Activated naive CD4-positive, alpha-beta T cell treated with Interleukin-2 at 50 U/mL for 16 hours (primary cell): ENCODE measurements around the gene ZSWIM3.

Source experiments
- DNase-seq: peaks from one replicate; pipeline ENCODE4 v3.0.0-alpha.2; 2020

ZSWIM3 gene

GRCh38 chr20:45910670-45911485 lies 53.5 kb downstream of the ZSWIM3 start:
- DNase-seq, result peak; percentile 94

DNA sequence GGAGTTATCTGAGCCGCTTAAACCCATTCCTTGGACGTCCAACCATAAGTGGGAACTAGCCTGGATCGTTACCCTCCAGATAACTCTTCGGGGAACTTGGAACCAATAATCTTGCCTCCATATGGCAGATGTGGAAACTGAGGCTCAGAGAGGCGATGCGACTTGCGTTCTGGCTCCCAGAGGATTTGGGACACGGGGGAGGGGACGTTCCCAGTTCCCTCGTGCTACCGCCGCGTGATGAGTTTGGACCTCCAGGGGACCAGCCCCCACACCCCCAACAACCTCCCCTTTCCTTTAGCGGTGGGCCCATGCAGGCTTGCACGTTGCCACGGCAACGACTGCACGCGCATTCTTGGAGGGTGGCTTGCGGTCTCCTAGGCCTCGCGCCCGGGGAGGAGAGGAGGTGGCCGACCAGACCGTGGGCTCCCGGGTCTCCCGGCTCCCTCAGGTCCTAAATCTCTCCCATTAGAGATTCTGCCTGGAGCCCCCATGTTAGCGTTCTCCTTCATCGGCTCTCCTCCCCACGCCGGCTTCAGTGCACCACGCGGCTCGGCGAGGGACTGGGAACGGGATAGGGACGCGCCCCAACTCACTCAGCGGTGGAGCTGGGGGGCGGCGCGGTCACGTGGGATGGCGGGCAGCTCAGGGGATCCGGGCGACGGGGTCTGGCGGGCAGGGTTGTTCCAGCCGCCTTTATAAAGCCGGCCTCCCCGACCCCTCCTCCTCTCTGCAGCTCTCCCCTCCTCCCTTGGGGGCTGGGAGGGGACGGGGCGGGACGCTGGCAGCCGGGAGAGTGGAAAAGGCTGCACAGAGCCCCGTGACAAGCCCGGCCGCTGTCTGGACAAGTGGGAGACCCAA lies 54.3 kb downstream of the ZSWIM3 start, which contains the start of gene PLTP:
Gene PLTP (minus strand): TSS at position 670 of the 858 bp plus-strand sequence. CDS start 703 bp downstream, outside the sequence.
- peak; percentile 26 for DNase-seq

DNA sequence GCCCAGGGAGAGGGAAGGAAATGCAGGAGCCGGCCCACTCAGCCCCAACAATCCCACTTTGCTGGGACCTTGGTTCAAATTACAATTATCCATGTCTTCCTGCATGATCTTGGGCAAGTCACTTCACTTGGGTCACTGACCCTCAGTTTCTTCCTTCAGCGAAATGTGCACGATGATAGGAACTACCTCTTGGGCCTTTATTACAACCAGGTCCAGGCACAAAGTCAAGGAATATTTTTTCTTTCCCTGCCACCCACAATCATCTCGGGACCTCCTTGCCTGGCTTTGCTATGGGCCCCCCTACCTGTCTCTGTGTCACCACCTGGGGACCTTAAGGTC lies 54.9 kb downstream of the ZSWIM3 start:
- no peak for DNase-seq

GRCh38 chr20:45913116-45913515 lies 55.7 kb downstream of the ZSWIM3 start:
- DNase-seq, result no peak

DNA sequence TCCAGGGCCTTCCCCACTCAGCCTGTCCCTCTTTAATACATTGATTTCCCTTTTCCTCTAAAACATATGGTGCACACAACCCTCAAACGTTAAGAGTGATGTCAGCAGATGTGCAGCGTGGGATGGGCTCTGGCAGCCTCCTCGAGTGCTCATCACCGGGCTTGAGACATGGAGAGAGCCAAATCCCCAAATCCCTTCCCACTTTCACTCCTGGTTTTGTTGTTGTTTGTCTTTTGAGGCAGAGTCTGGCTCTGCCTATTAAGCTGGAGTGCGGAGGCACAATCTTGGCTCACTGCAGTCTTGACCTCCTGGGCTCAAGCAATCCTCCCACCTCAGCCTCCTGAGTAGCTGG lies 60.4 kb downstream of the ZSWIM3 start:
- no peak for DNase-seq

DNA sequence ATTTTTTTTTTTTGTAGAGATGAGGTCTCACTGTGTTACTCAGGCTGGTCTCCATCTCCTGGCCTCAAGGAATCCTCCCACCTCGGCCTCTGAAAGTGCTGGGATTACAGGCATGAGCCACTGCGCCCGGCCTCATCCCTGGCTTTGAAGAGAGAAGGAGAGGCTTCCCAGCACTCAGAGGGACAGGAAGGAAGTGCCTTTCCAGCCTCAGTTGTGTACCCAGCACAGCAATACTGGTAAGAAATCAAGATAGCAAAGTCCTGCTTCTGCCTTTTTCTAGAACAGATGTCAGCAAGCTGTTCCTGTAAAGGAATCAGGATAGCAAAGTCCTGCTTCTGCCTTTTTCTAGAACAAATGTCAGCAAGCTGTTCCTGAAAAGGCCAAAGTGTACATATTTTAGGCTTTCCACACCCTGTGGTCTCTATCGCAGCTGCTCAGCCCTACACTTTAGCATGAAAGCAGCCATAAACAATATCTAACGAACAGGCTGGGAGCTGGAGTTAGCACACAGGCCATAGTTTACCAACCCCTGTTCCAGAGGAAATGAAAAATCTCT lies 60.8 kb downstream of the ZSWIM3 start:
- DNase-seq, result no peak

DNA sequence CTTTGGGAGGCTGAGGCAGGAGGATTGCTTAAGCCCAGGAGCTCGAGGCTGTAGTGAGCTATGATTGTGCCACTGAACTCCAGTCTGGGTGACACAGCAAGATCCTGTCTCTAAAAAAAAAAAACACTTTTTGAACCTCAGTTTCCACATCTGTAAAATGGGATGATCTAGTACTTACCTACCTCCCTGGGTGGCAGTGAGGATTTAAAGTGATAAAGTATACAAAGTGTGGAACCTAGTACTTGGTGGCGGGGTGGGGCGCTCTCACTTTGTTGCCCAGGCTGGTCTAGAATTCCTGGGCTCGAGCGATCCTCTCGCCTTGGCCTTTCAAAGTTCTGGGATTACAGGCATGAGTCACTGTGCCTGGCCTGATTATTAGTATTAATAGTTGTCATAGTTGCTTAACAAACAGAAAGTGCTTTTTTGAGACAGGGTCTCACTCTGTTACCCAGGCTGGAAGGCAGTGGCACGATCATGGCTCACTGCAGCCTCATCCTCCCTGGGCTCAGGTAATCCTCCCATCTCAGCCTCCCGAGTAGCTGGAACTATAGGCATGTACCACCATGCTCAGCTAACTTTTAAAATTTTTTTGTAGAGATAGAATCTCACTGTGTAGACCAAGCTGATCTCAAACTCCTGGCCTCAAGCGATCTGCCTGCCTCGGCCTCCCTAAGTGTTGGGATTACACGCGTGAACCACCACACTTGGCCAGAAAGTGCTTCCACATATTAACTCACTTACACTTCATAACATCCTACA lies 61.5 kb downstream of the ZSWIM3 start:
- DNase-seq, result no peak

GRCh38 chr20:45919542-45920399 lies 62.4 kb downstream of the ZSWIM3 start:
- DNase-seq, result no peak

GRCh38 chr20:45920462-45921336 lies 63.3 kb downstream of the ZSWIM3 start:
- no peak for DNase-seq

DNA sequence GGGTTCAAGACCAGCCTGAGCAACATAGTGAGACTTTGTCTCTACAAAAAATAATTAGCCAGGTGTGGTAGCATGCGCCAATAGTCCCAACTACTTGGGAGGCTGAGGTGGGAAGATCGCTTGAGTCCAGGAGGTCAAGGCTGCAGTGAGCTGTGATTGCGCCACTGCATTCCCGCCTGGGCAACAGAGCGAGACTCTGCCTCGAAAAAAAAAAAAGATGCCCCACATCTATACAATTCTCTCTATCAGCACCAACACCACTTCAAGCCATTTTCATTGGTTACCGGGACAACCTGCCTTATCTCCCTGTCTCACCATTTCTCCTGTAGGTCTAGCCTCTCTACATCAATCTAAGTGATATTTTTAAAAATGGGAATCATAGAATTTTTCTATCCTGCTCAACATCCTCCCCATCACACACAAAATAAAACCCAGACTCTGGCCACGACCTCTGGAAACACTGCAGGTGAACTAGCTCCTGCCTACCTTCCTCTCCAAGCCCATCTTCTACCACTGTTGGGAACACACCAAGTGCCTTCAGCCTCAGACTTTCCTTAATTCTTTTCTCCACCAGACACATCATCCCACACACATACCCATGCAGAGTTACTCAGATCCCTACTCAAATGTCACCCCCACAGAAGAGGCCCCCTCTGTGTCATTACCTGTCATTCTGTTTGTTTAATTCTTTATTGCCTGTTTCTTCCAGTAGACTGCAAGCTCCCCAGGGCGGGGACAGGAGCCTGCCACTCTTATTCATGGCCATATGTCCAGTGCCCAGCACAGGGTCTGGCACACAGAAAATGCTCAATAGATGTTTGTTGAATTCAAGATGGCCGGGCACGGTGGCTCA lies 64.1 kb downstream of the ZSWIM3 start:
- no peak for DNase-seq

- no peak for DNase-seq
These were observed 67.2 kb downstream of the ZSWIM3 start for GRCh38 chr20:45924391-45925261.

DNA sequence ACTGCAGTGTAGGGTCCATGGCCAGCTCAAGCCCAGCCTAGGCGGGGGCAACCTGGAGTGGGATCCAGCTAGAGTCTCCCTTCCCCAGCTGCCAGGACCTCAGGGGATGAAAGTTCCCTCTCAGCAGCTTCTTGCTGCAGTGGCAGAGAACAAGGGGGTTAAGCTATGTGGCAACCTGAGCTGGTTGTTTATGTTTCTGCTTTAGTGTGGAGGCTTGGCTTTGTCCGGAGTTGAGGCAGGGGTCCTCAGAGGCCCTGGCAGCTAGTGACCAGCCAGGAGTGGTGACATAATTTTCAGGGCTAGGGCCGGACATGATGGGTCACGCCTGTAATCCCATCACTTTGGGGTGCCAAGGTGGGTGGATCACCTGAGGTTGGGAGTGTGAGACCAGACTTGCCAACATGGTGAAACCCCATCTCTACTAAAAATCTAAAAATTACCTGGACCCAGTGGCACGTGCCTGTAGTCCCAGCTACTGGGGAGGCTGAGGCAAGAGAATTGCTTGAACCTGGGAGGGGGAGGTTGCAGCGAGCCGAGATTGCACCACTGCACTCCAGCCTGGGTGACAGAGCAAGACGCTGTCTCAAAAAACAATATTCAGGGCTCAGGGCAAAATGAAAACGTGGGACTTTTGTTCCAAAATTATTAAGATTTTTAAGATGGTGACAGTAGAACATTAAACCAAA lies 68.5 kb downstream of the ZSWIM3 start:
- no peak for DNase-seq

DNA sequence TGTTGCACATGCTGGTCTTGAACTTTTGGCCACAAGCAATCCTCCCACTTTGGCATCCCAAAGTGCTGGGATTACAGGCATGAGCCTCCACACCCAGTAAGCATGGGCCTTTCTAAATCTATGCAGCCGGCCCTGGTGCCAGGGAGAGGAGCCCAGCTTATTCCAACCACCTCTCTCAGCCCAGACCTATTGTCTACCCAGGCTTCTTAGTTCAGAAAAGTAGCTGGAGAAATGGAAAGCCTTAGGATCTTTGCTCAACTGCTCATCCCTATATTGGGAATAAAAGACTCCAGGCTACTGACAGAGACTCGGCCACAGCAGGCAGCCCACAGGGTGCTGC lies 69.3 kb downstream of the ZSWIM3 start:
- no peak for DNase-seq

DNA sequence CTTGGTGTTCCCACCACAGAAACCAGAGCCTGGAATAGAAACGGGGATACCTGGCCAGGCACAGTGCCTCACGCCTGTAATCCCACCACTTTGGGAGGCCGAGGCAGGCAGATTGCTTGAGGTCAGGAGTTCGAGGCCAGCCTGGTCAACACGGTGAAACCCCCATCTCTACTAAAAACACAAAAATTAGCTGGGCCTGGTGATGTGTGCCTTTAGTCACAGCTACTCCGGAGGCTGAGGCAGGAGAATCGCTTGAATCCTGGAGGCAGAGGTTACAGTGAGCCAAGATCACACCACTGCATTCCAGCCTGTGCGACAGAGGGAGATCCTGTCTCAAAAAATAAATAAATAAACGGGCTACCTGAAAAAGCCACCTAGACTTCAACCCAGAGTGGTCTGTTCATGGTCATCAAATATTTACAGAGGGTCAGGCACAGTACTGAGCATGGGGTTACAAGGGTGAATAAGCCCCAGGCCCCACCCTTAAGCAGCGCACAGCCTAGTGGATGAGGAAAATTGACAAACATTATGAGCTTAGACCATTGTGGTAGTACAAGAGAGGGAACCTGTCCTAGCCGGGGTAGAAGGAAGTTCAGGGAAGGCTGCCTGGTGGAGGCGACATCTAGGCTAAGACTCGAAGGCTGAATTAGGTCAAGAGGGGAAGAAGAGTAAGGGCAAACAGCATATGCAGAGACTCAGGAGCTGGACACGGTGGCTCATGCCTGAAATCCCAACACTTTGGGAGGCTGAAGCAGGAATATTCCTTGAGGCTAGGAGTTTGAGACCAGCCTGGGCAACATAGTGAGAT lies 69.9 kb downstream of the ZSWIM3 start:
- DNase-seq, result no peak
